Measurements from ENCODE around the gene SEMA5A. TPM values are rescaled to one million over a fixed set of nuclear protein-coding genes. Genes with fewer than 3 reads are reported as not detected.

SEMA5A gene
- total RNA-seq, 1 donor from 2014 or later, result 1.6 TPM

DNA sequence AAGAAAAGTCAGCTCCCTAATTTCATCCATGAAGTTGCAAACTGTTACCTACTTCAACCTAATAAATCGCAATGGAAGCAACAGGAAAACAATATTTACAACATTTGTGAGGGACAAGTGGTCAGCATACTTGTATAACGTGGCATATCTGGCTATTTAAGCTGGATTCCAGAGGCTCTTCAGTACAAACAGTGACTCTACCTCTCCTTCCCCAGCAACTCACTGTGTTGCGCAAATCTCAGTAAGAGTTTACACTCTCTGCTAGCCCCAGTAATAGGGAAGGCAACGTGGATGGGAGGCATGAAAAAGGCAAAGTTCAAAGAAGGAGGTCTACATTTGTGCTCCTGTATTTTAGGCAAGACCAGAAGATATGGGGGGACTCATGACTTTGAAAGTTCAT lies 18.9 kb upstream of the SEMA5A start:
- FAIRE-seq (no peak), DNase-seq (ENCODE audit: low read depth) (no peak)
- TF ChIP-seq, protein P1, sequence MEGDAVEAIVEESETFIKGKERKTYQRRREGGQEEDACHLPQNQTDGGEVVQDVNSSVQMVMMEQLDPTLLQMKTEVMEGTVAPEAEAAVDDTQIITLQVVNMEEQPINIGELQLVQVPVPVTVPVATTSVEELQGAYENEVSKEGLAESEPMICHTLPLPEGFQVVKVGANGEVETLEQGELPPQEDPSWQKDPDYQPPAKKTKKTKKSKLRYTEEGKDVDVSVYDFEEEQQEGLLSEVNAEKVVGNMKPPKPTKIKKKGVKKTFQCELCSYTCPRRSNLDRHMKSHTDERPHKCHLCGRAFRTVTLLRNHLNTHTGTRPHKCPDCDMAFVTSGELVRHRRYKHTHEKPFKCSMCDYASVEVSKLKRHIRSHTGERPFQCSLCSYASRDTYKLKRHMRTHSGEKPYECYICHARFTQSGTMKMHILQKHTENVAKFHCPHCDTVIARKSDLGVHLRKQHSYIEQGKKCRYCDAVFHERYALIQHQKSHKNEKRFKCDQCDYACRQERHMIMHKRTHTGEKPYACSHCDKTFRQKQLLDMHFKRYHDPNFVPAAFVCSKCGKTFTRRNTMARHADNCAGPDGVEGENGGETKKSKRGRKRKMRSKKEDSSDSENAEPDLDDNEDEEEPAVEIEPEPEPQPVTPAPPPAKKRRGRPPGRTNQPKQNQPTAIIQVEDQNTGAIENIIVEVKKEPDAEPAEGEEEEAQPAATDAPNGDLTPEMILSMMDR (IDR thresholded peaks at IDR 0.05; ENCODE audit: insufficient read depth, low read length, severe bottlenecking), result no peak
- Histone ChIP-seq H3K27me3 (ENCODE audit: control insufficient read depth, insufficient read depth, low read length) (no peaks in the 10 kb centered on the region), H3K4me3 (ENCODE audit: low read depth, low read length) (no peak overlapping the region), H3K36me3 (ENCODE audit: control insufficient read depth, insufficient read depth, low read length) (no peaks in the 10 kb centered on the region)

DNA sequence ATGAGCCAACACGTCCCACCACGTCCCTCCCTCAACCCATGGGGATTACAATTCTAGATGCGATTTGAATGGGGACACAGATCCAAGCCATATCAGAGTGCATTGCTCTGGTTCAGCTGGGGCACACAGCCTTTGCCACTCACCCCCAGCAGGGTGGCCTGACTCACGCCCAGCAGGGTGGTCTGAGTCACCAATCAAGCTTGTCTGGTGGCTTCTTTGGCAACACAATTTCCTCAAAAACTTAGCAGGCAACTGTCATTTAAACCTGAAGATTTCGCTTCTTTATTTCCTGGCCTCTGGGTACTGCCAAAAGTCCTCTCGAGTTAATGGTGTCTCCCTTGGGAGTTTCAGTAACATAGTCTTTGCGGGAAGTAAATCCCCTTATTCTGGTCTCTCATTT lies 16.3 kb upstream of the SEMA5A start:
- Histone ChIP-seq H3K36me3 (ENCODE audit: control insufficient read depth, insufficient read depth, low read length) (no peaks in the 10 kb centered on the region), H3K4me3 (ENCODE audit: low read depth, low read length) (no peak overlapping the region), H3K27me3 (ENCODE audit: control insufficient read depth, insufficient read depth, low read length) (no peaks in the 10 kb centered on the region)
- FAIRE-seq (no peak), DNase-seq (ENCODE audit: low read depth) (peak; percentile 34)
- TF ChIP-seq, protein P1 (IDR thresholded peaks at IDR 0.05; ENCODE audit: insufficient read depth, low read length, severe bottlenecking), result no peak

DNA sequence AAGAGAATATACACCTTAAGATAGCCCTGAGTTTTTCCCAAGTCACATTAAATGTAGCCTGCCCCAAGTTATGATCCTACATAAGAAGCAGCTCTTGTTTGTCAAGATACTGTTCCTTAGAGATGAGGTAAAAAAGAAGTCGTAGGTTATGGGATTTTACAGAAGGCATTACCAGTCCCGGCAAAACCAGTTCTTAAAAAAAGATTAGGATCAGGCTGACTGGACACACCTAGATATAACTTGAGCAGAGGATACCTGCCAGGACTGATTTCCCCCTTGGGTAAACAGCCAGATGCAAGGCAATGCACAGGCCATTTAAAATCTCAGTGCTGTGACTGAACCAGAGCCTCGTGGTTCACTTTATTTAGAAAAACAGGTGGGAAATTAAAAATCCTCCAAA lies 14.1 kb upstream of the SEMA5A start:
- Histone ChIP-seq H3K4me3 (ENCODE audit: low read depth, low read length) (no peak overlapping the region), H3K27me3 (ENCODE audit: control insufficient read depth, insufficient read depth, low read length) (no peaks in the 10 kb centered on the region), H3K36me3 (ENCODE audit: control insufficient read depth, insufficient read depth, low read length) (no peaks in the 10 kb centered on the region)
- DNase-seq (ENCODE audit: low read depth), result peak; percentile 48
- FAIRE-seq, result no peak
- TF ChIP-seq, protein P1 (IDR thresholded peaks at IDR 0.05; ENCODE audit: insufficient read depth, low read length, severe bottlenecking), result no peak

DNA sequence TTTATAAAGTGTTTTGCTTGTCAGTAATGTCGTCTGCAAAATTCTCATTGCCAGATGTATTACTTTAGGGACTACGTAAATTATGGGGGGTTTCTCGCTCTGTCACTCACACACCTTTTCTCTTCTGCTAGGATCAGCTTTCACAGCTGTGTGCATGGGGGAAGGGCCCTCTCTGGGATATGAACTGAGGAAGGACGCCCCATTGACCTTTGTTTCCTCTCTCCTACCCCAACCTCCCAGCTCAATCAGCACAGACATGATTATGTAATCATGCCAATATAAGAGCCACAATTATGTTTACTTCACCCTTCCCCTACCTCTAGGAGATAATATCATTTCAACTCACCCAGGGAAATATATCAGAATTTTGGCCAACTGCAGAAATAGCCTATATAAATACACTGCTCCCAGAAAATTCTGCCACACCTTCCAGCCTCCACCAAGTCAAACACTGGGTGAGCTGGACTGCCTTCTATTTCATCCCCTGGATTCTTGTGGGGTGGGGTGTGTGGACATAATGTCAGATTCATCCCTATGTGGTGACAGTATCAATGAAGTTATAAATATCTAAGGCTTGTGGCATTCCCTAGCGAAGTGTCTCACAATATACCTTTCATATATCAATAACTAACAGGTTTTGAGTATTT lies 12.6 kb upstream of the SEMA5A start:
- Histone ChIP-seq H3K36me3 (ENCODE audit: control insufficient read depth, insufficient read depth, low read length) (no peaks in the 10 kb centered on the region), H3K4me3 (ENCODE audit: low read depth, low read length) (no peak overlapping the region), H3K27me3 (ENCODE audit: control insufficient read depth, insufficient read depth, low read length) (no peaks in the 10 kb centered on the region)
- TF ChIP-seq, protein P1 (IDR thresholded peaks at IDR 0.05; ENCODE audit: insufficient read depth, low read length, severe bottlenecking), result no peak
- no peak for FAIRE-seq
- DNase-seq (ENCODE audit: low read depth), result no peak

DNA sequence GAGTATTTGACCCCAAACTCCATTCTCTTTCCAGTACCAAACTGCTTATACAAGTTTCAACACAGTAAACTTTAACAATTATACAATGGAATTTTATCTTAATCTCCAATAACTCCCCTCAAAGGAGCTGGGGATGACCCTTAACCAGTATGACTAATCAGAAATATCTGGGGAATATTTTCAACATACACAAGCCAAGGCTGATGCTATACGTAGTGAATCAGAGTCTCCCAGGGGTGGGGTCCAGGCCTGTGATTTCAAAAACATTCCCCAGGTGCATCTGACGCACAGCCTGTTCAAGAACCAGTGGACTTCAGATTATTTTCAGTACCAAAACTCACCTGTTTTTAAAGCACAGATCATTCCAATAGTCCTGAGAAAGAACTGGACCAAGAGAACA lies 11.8 kb upstream of the SEMA5A start:
- TF ChIP-seq, protein P1 (IDR thresholded peaks at IDR 0.05; ENCODE audit: insufficient read depth, low read length, severe bottlenecking), result no peak
- H3K36me3 ChIP-seq (ENCODE audit: control insufficient read depth, insufficient read depth, low read length), result no peaks in the 10 kb centered on the region
- DNase-seq (ENCODE audit: low read depth) (peak; percentile 66), FAIRE-seq (no peak)
- no peak overlapping the region for H3K4me3 ChIP-seq (ENCODE audit: low read depth, low read length)
- no peaks in the 10 kb centered on the region for H3K27me3 ChIP-seq (ENCODE audit: control insufficient read depth, insufficient read depth, low read length)

DNA sequence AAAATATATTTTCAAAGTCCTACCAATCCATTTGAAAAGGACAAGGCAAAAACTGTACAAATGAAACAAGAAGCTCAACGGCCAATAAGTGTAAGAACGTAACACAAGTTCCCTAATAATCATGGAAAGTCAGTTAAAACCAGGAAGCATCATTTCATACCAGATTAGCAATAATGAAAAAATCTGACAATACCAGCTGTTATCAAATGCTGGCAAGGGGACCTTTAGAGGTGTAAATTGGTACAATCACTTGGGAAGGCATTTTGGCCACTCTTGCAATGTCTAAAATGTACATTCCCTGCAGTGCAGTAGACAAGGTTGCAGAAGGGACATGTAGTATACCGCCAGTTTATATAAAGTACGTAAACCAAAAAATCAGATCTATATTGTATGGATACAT lies 10.1 kb upstream of the SEMA5A start:
- no peaks in the 10 kb centered on the region for H3K36me3 ChIP-seq (ENCODE audit: control insufficient read depth, insufficient read depth, low read length)
- H3K4me3 ChIP-seq (ENCODE audit: low read depth, low read length), result no peak overlapping the region
- TF ChIP-seq, protein P1 (IDR thresholded peaks at IDR 0.05; ENCODE audit: insufficient read depth, low read length, severe bottlenecking), result no peak
- DNase-seq (ENCODE audit: low read depth) (no peak), FAIRE-seq (no peak)
- no peaks in the 10 kb centered on the region for H3K27me3 ChIP-seq (ENCODE audit: control insufficient read depth, insufficient read depth, low read length)

Data from bronchial epithelial cell (primary cell).